OCI-LY1 (cell line): ENCODE results near the gene RNF207.

ENCODE experiments used
- H2AFZ ChIP-seq: fragments of 200-600 bp; sonication (generic), shearing (Covaris generic); 2 replicates; pipeline ENCODE4 v1.6.0; 2014; ENCODE audit warnings: antibody characterized with exemption, mild to moderate bottlenecking, low read length
- H3F3A ChIP-seq: fragments of 200-600 bp; sonication (generic), shearing (Covaris generic); 2 replicates; pipeline ENCODE4 v1.6.0; 2014; ENCODE audit warnings: mild to moderate bottlenecking, antibody characterized with exemption, low read length, moderate library complexity; ENCODE audit not compliant: insufficient read depth
- H3K27ac ChIP-seq: fragments of 200-600 bp; sonication (generic); 2 replicates; pipeline ENCODE4 v1.5.1; 2014; ENCODE audit warnings: low read length, mixed run types, mild to moderate bottlenecking, low read depth; ENCODE audit not compliant: poor library complexity, severe bottlenecking
- H3K27me3 ChIP-seq: fragments of 200-600 bp; sonication (generic); 2 replicates; pipeline ENCODE4 v1.6.0; 2014; ENCODE audit warnings: antibody characterized with exemption, mild to moderate bottlenecking, low read length, moderate library complexity; ENCODE audit not compliant: insufficient read depth
- H3K36me3 ChIP-seq: fragments of 200-600 bp; sonication (generic); 2 replicates; pipeline ENCODE4 v1.6.1; 2014; ENCODE audit warnings: mild to moderate bottlenecking, antibody characterized with exemption, low read length, moderate library complexity, mixed read lengths; ENCODE audit not compliant: insufficient read depth
- H3K4me1 ChIP-seq: fragments of 200-600 bp; sonication (generic); 2 replicates; pipeline ENCODE4 v1.5.1; 2014; ENCODE audit warnings: mild to moderate bottlenecking, low read length, moderate library complexity; ENCODE audit not compliant: insufficient read depth, severe bottlenecking
- H3K4me2 ChIP-seq: fragments of 200-600 bp; sonication (generic), shearing (Covaris generic); 2 replicates; pipeline ENCODE4 v1.6.1; 2014; ENCODE audit warnings: low read length
- H3K4me3 ChIP-seq: fragments of 200-600 bp; sonication (generic); 2 replicates; pipeline ENCODE4 v1.5.1; 2014; ENCODE audit warnings: low read length, low read depth, mild to moderate bottlenecking, mixed read lengths; ENCODE audit not compliant: poor library complexity, severe bottlenecking
- H3K79me2 ChIP-seq: fragments of 200-600 bp; shearing (Covaris generic); 2 replicates; pipeline ENCODE4 v1.6.1; 2016; ENCODE audit warnings: mixed run types, low read length, mixed read lengths; ENCODE audit not compliant: insufficient read depth
- H3K9ac ChIP-seq: fragments of 200-600 bp; sonication (generic), shearing (Covaris generic); 2 replicates; pipeline ENCODE4 v1.6.1; 2014; ENCODE audit warnings: mild to moderate bottlenecking, low read length, mixed read lengths
- H3K9me2 ChIP-seq: fragments of 200-600 bp; sonication (generic), shearing (Covaris generic); 2 replicates; pipeline ENCODE4 v1.6.1; 2014; ENCODE audit warnings: low read depth, mild to moderate bottlenecking, low read length, mixed read lengths
- H3K9me3 ChIP-seq: fragments of 200-600 bp; shearing (Covaris generic); 2 replicates; pipeline ENCODE4 v1.6.1; 2014; ENCODE audit warnings: low read length, mixed read lengths
- H4K20me1 ChIP-seq: fragments of 200-600 bp; sonication (generic), shearing (Covaris generic); 2 replicates; pipeline ENCODE4 v1.6.0; 2016; ENCODE audit warnings: mild to moderate bottlenecking, low read length; ENCODE audit not compliant: insufficient read depth
- EZH2 ChIP-seq: fragments of 200-600 bp; sonication (generic), shearing (Covaris generic); IDR thresholded peaks from 2 replicates; pipeline ENCODE4 v1.8.0; 2017; ENCODE audit warnings: borderline replicate concordance, mixed run types, mild to moderate bottlenecking, antibody characterized with exemption, low read length, moderate library complexity, mixed read lengths
- TF ChIP-seq, protein P1 (sequence below): fragments of 200-600 bp; sonication (generic), shearing (Covaris generic); IDR thresholded peaks from 2 replicates; pipeline ENCODE4 v1.5.1; 2017; ENCODE audit warnings: mild to moderate bottlenecking, antibody characterized with exemption, low read length, moderate library complexity, mixed read lengths

RNF207 gene

GRCh38 chr1:6233376-6233775 lies 27.5 kb downstream of the RNF207 start:
- Histone ChIP-seq H3K27ac (no peak overlapping the region), H3K9me3 (no peaks in the 10 kb centered on the region), H4K20me1 (no peaks in the 10 kb centered on the region), H3K4me2 (no peak overlapping the region), H3K9me2 (no peaks in the 10 kb centered on the region), H3K36me3 (peaks cover 56% of the 10 kb centered on the region), H2AFZ (no peak overlapping the region), H3K79me2 (peaks cover 14% of the 10 kb centered on the region; the same call in 1 of the 2 replicates), H3F3A (no peaks in the 10 kb centered on the region), H3K4me1 (peaks cover 15% of the 10 kb centered on the region), H3K9ac (peak overlapping the region; percentile 31; the same call in 1 of the 2 replicates), H3K4me3 (no peak overlapping the region), H3K27me3 (no peaks in the 10 kb centered on the region)
- TF ChIP-seq, protein P1, sequence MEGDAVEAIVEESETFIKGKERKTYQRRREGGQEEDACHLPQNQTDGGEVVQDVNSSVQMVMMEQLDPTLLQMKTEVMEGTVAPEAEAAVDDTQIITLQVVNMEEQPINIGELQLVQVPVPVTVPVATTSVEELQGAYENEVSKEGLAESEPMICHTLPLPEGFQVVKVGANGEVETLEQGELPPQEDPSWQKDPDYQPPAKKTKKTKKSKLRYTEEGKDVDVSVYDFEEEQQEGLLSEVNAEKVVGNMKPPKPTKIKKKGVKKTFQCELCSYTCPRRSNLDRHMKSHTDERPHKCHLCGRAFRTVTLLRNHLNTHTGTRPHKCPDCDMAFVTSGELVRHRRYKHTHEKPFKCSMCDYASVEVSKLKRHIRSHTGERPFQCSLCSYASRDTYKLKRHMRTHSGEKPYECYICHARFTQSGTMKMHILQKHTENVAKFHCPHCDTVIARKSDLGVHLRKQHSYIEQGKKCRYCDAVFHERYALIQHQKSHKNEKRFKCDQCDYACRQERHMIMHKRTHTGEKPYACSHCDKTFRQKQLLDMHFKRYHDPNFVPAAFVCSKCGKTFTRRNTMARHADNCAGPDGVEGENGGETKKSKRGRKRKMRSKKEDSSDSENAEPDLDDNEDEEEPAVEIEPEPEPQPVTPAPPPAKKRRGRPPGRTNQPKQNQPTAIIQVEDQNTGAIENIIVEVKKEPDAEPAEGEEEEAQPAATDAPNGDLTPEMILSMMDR: no peak
- TF ChIP-seq EZH2: no peak

GRCh38 chr1:6234502-6235295 lies 28.8 kb downstream of the RNF207 start:
- H3K79me2 ChIP-seq: peaks cover 14% of the 10 kb centered on the region; the same call in 1 of the 2 replicates
- H3K4me1 ChIP-seq: peaks cover 15% of the 10 kb centered on the region
- H3K9me2 ChIP-seq: no peaks in the 10 kb centered on the region
- H2AFZ ChIP-seq: no peak overlapping the region
- H3F3A ChIP-seq: no peaks in the 10 kb centered on the region
- no peaks in the 10 kb centered on the region for H3K9me3 ChIP-seq
- H3K4me3 ChIP-seq: peak overlapping the region; percentile 69
- TF ChIP-seq, protein P1: no peak
- no peak for TF ChIP-seq EZH2
- H3K27me3 ChIP-seq: no peaks in the 10 kb centered on the region
- H3K36me3 ChIP-seq: peaks cover 45% of the 10 kb centered on the region
- peak overlapping the region; percentile 84 for H3K4me2 ChIP-seq
- H3K27ac ChIP-seq: peak overlapping the region; percentile 17
- H3K9ac ChIP-seq: peak overlapping the region; percentile 75
- H4K20me1 ChIP-seq: no peaks in the 10 kb centered on the region

DNA sequence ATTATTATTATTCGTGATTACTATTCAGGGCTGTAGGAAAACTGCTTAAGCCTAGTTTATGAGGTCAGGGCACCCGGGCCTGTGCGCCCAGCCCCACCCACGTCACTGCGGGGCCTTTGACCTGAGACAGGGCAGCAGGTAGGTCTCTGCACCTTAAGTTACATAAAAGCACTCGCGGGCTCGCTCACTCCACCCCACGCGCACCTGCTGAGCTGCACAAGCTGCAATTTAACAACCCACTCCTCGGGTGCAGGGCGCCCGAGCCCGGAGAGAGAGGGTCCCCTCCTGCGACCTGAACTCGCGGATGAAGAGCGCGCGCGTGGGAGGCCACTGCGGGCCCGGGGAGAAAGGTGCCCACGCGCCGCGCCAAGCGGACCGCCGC lies 29.4 kb downstream of the RNF207 start:
- no peak overlapping the region for H2AFZ ChIP-seq
- no peaks in the 10 kb centered on the region for H3K9me2 ChIP-seq
- peaks cover 39% of the 10 kb centered on the region for H3K36me3 ChIP-seq
- H3K27me3 ChIP-seq: no peaks in the 10 kb centered on the region; the same call in 1 of the 2 replicates
- peaks cover 14% of the 10 kb centered on the region; the same call in 1 of the 2 replicates for H3K79me2 ChIP-seq
- no peak for TF ChIP-seq EZH2
- TF ChIP-seq, protein P1: no peak
- no peak overlapping the region for H3K27ac ChIP-seq
- no peaks in the 10 kb centered on the region for H4K20me1 ChIP-seq
- peak overlapping the region; percentile 75 for H3K9ac ChIP-seq
- H3K9me3 ChIP-seq: no peaks in the 10 kb centered on the region
- H3K4me3 ChIP-seq: peak overlapping the region; percentile 69
- H3K4me1 ChIP-seq: peaks cover 15% of the 10 kb centered on the region
- peak overlapping the region; percentile 84 for H3K4me2 ChIP-seq
- H3F3A ChIP-seq: no peaks in the 10 kb centered on the region
